GM18868 (cell line): Measurements from ENCODE around the gene OSBPL10.
A peak's percentile ranks its signal among the peaks of the same experiment; 100 is the strongest.

Source experiments
- ATAC-seq: cut with Tn5 transposase; IDR thresholded peaks from one replicate; pipeline ENCODE4 v1.9.1; 2021; ENCODE audit warnings: mild to moderate bottlenecking, moderate library complexity; ENCODE audit not compliant: unreplicated experiment

The OSBPL10 gene

DNA sequence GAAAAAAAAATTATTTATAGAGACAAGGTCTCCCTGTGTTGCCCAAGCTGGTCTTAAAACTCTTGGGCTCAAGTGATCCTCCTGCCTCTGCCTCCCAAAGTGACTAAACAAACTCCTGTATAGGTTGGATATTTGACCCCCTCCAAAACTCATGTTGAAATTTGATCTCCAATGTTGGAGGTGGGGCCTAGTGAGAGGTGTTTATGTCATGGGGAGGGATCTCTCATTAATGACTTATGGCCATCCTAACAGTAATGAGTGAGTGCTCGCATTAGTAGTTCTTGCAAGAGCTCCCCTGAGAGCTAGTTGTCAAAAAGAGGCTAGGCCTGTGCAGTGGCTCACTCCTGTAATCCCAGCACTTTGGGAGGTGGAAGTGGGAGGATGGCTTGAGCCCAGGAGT lies 307.1 kb downstream of the OSBPL10 start:
- no peak for ATAC-seq

DNA sequence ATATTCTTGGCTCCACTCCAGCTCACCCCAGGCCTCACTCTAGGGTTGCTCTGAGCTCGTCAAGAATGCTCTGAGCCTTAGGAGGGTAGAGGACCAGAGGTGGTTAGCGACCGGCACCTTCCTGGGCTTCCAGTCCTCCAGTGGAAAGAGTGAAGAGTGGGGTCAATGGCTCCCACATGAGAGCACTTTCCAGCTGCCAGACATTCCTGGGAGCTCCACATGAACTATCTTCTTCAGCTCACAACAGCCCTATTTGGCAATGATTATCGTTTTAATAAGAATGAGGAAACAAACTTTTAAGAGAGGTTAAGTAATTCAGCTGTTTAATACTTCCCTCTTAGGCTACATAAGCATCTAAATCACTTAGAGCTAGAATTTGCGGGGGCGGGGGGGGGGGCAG lies 309.1 kb downstream of the OSBPL10 start:
- no peak for ATAC-seq

DNA sequence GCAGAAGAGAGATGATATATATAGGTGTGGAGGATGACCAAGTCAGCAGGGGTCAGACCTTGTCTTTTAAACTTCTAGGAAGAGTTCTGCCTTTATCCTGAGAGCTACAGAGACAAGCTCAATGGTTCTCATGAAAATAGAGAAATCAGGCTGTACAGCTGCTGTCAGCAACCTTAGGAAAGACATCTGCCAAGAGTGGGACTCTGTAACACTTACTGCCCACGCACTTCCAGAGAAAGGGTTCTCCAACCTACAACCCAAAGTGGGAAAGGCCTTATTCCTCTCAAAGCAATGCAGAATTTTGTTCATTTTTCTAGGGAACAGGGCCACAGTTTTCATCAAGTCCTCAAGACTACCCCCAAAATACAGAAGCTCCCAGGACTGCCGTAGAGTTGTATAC lies 309.6 kb downstream of the OSBPL10 start:
- no peak for ATAC-seq

DNA sequence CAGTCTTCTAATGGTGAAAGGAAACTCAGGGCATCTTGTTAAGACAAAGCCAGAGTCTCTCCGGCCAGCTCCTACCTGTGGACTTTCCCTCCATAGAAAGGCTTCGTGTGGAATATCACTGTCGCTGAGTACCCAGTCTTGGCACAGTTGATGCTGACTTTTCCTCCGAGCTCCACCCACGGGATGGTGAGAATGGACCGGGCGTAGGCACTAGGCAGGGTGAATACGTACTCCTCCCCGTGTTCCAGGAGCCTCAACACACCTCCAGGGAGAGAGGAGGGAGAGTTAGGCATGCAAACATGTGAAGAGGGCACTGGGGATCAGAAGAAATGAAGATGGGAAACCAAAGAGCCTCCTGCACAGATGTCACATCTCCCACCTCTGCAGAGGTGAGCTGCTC lies 310.3 kb downstream of the OSBPL10 start:
- ATAC-seq = no peak

DNA sequence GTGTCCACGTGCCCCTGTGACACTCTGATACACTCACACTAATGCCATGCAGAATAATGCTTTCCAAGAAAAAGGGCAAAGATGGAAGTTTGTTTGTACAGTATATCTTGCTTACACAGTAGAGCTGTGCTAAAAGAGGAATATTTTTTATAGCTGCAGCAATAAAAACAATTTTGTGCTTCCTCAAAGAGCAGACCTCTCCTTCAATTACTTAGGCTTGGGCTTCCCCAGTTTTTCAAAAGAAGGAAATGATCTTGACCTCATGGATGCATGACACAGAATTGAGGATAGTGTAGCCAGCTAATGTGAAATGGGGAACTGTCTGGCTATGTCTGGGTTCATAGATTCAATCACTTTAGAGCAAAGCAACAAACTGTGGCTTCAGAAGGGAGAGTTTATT lies 310.9 kb downstream of the OSBPL10 start:
- no peak for ATAC-seq

DNA sequence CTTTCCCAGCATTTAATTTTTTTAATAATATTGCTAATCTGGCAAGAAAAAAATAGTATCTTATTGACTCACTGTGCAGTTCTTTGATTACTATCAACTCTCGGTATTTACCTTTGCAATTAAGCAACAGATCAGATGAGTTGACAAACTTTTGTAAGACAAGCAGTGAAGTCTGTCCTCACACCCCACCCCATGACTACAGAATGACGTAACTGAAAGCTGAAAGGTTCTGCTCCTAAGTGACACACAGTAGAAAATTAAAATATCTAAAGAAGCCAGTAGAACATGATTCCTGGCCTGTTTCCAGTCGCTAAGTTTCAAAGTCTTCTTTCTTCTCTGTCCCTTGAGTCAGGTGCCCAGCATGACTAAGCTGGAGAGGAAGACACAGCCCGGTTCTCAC lies 312.8 kb downstream of the OSBPL10 start:
- ATAC-seq = no peak

DNA sequence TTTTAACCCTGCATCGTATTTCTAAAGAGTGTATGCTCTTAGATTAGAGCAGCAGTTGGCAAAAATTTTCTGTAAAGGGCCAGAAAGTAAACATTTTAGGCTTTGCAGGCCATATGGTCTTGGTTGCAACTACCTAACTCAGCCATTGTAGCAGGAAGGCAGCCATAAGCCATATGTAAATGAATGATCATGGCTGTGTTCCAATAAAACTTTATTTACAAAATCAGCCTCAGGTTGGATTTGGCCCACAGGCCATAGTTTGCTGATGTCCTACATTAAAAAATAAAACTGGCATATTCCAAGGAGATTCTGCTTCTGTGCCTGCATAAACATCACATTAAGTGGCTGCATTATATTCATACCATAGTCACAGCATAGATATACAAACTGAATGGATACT lies 313.5 kb downstream of the OSBPL10 start:
- no peak for ATAC-seq

DNA sequence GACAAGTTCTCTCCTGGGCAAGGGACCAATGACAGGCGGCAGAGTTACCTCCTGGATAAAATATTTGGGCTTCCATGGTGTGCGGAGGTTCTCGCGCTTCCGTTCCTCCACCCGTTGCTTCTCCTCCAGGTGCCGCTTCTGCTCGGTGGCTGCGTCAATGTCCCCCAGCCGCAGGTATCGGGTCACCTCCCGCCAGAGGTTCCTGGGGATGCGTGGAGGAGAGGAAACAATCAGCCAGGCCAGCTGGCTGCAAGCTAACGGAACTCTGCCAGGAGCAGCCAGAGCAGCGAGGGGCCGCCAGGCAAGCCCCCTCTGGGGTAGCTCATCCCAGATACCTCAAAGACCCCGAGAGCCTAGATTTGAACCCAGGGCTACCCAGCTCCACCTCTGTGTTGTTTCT lies 317.0 kb downstream of the OSBPL10 start:
- ATAC-seq = no peak

DNA sequence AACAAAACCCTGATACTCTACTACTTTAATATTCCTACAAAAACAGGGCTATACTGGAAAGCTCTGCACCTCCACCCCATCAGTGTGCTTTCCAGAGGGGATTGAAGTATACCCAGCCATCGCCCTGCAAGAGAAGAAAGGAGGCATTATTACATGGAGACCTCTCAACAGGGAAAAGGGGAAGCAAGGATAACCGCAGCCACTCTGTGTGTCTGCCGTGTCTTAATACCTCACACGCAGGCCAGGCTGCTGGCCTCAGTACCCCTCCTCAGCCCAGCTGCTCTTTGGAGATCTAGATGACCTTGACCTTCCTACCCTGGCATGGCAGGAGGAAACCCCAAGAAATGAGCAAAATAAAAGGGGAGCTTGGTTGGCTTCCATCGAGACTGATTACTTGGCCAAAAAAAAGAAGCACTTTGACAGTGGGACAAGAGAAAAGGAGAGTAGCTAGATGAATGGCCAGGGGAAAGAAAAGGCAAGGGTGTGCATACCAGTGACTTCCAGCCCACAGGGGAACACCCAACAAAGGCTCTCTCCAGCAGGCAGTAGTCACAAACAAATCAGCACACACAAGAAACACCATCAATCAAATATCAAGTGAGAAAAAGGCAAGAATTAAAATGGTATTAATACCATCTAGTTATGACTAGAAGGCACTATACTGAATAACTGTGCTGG lies 318.9 kb downstream of the OSBPL10 start:
- ATAC-seq = no peak

DNA sequence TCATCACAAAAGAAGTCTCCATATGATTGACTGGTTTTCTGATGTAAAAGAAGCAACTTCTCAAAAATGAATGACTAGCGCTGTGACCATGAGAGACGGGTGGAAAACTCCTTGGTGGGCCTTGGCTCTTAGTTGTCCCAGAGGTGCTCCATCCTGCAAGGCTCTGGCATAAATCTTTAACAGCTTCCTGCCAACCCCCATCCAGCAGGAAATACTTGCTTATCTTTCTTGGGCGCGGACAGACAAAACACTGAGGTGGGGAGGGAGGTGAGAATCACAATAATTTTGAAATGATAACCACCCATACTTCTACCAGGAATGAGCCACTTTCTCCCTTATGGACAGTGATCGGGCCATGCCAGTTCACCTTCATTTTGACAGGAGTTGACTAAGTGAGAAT lies 319.8 kb downstream of the OSBPL10 start:
- ATAC-seq = no peak

DNA sequence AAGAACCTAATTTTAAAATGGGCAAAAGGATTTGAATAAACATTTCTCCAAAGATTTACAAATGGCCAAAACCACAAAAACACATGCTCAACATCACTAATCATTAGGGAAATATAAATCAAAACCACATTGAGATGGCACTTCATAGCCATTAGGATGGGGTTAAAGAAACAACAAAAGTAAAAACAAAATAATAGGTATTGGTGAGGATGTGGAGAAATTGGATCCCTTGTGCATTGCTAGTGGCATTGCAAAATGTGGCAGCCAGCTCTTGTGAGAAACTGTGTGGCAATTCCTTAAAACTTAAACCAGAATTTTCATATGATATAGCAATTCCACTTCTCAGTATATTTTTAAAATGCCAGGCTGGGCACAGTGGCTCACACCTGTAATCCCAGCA lies 321.8 kb downstream of the OSBPL10 start:
- no peak for ATAC-seq

DNA sequence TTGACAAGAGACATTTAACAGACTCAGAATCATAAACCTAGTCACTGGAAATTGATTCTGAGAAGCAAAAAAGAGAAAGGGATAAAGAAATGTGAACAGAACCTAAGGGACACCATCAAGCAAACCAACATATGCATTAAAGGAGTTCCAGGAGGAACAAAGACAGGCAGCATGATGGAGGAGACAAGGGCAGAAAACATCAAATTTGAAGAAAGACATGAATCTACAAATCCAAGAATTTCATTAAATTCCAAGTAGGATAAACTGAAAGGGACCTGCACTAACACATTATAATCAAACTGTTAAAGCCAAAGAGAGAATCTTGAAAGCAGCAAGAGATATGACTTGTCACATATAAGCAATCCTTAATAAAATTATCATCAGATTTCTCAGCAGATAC lies 326.1 kb downstream of the OSBPL10 start:
- ATAC-seq = no peak

DNA sequence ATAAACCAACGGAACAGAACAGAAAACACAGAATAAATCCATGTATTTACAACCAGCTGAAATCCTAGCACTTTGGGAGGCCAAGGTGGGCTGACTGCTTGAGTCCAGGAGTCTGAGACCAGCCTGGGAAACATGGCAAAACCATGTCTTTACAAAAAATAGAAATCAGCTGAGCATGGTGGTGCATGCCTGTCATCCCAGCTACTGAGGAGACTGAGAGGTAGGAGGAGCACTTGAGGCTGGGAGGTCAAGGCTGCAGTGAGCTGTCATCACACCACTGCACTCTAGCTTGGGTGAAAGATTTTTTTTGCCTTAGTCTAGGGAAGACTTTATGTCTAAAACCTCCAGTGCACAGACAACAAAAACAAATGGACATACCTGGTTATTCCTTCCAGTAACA lies 327.6 kb downstream of the OSBPL10 start:
- no peak for ATAC-seq

DNA sequence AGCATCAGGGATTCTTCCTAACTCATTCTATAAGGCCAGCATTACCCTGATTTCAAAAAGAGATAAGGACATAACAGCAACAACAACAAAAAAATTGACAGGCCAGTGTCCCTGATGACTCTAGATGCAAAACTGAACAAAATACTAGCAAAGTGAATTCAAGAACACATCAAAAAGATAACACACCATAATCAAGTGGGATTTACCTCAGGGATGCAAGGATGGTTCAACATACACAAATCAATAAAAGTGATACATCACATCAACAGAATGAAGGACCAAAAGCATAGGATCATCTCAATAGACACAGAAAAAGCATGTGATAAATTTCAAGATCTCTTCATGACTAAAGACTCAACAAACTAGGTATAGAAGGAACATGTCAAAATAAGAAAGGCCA lies 328.8 kb downstream of the OSBPL10 start:
- ATAC-seq = no peak

DNA sequence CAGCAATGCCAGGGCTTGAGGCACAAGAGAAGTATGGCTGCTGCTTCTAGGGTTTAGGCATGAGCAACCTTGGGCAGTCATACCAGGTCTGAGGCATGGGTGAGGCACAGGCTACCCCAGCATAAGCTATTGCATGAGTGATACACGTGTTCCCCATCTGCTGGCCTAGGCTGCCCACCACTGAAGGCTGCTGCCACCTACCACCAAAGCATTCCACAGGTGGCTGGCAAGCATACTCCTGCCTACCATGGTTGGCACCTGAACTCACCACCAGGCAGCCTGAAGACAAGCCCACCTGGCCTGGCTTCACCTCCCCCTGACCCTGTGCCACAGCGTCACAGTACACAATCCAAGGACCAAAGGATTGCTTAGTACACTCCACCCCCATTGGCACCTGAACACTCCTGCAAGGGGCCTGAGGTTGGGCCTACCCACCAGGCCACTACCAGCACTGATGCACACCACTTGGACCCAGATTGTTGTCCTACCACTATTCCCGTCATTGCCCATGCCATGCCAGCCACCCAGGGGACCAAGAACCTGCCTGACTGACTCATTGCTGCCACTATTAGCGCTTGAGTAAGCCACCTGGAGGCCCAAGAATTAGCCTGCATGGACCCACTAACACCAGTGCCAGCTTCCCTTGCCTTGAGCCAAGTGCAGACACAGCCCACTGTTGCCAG lies 332.6 kb downstream of the OSBPL10 start:
- ATAC-seq = no peak

DNA sequence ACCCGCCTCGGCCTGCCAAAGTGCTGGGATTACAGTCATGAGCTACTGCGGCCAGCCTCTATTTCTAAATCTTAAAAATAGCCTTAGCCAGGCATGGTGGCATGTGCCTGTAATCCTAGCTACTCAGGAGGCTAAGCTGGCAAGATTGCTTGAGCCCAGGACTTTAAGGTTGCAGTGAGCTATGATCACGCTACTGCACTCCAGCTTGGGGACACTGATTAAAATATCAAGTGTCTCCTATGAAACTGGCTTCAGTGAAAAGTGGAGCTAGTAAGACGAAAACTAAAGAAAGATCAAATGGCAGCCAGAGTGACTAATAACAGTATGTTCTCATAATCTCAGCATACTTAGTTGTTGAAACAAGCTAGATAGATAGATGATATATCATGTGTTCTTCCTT lies 335.8 kb downstream of the OSBPL10 start:
- no peak for ATAC-seq

DNA sequence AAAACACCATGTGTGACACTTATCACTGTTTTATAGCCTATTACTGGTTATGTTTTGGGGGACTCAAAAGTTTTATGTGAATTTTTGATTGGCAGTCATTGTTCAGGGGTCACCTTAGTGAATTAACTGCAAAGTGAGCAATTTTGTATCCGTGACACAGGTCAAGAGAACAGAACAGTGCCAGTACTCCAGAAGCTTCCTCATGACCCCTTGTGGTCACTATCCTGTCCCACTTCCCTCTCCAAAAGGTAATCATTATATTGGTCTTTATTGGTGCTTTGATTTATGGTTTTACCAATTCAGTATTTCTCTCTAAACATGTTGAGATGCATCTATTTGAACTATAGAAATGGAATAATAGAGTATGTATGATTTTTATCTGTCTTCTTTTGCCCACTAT lies 341.2 kb downstream of the OSBPL10 start:
- no peak for ATAC-seq

DNA sequence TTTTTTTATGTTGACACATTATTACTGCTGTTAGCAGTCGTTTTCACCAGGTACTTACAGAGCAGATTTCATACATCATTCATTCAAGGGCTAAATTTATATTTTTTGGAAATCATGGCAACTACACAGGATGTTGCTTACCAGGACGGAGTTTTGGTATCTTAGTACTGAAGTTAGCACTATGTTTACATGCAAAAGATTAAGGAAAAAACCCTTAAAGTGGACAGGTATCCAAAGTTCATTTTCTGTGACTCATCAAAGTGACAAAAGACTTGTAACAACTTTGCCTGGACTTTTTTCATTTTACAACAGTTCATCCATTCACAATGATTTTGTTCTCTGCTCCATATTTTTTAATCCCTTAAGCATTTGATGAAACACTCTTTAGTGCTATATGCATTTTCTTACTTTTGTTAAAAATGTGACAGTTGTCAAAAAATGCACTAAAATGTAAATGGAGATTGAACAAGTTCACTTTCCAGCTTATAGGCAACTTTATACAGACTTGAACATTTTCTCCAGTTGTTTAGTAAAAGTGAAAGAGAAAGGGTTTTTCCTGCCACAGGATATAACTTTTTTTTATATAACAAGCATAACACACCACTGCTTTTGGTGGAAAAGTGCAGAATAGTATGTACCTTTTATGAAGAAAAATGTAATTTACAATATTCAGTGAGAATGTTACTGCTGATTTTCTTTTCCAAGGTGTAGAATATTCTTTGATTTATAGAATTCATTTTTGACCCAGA lies 344.2 kb downstream of the OSBPL10 start:
- ATAC-seq = no peak

DNA sequence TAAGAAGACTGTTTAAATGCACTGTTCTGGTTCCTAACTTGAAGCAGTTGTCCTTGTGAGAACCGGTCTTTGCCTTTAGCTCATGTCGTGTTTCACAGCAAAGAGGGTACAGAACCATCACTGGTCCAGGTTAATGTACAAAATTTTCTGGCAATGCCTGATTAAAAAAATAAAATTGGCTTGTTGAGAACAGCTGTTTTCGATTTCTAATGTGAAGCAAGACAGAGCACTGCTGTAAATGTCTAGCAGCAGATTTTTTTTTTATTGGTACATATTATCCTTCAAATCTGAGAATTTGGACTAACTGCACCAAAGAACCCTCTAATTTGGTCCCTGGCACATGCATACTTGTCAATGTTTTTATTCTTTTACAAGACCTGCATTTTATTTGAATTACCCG lies 345.0 kb downstream of the OSBPL10 start:
- ATAC-seq = peak; percentile 12

DNA sequence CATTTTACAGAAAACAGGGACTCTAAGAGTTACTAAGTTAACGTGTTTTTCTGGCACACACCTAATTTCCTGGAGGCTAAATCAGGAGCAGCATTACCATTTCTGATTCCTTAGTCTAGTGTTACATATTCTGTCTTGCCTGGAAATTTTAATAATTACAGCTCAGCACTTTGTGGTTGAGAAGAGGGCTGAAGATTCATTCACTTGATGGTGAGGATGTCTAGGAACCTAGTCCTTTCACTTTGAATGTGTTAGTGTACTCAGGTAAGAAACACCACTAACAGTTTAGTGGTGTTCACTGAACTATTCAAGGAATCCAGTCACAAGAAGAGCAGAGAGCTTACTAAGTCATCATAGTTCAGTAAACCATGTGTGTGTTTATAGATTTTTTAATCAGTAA lies 345.5 kb downstream of the OSBPL10 start:
- ATAC-seq = peak; percentile 78

DNA sequence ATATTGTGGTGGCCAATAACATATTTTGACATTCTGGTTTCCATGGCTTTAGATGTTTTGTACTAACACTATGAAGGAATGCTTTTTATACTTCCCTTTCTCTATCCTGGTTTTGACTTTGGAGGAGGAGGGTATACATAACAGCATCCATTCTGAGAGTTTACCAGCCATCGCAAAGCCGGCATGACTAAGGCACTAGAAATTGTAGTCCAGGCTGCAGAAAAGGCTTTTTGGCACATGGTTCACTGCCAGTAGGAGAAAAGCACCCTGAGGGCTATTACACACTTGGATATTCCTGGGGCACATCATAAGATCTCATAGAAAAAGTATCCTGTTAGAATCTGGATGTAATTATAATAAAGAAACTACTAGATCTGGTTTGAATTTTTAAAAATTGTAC lies 346.6 kb downstream of the OSBPL10 start:
- ATAC-seq = no peak

DNA sequence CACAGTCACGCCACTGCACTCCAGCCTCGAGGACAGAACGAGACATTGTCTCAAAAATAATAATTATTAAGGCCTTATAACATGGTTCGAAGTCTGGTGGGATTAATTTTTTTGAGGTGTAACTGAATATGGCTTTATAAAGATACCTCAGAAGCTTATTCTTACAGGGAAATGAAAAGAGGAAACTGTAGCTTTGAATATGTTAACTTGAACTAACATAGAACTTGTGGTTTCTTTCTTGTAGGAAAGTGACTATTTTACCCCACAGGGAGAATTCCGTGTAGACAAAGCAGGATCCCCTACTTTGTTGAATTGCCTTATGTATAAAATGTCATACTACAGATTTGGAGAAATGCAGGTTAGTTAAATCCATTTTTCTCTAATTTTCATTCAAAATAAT lies 352.0 kb downstream of the OSBPL10 start:
- ATAC-seq = no peak
